GM18867 (cell line): ENCODE results near the gene FHOD1.

ENCODE experiments used
- ATAC-seq: cut with Tn5 transposase; IDR thresholded peaks from one replicate; pipeline ENCODE4 v1.9.1; 2021; ENCODE audit warnings: mild to moderate bottlenecking, moderate library complexity; ENCODE audit not compliant: unreplicated experiment

FHOD1 gene

DNA sequence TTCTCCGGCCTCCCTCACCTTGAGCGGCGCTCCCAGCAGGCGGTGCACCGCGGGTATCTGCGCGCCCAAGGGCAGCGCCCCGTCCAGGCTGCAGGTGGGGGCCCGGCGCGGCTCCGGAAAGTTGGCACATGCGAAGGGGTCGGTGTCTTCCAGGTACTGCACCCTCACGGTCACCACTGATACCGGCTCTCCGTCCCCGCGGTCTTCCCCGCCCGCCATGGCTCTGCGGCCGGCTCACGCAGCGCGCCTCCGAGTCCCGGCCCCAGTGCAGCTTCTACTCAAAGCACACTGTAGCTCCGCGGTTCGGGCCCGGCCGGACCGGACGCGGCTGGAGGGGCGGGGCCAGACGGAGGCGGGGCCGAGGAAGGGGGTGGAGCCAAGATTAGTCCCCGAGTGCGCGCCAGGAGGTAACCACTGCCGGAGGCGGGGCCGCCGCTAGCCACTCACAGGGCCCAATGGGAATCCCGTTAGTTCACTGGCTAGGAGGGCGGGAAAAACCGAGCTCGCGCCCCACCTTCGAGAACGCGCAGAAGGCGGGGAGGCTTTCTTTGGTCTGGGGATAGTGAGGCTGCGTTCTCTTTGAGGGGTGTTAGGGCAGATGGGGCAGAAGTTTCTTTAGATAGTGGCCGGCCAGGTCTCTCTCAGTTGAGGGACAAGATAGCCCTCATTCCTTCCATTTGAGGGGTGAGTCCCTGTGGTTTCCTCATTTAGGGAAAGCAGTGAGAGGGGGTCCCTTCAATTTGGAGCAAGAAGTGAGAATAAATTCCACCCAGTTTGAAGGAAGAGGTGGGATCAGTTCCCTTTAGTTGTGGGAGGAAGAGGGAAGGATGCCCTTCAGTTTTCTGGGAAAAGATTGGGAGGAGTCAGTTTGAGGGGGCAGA, at the start of gene FHOD1:
Gene FHOD1, minus strand, starts transcription at position 290 of the 881 bp plus-strand sequence. Its CDS starts 71 bp downstream, at position 219.
- ATAC-seq: peak; percentile 47

DNA sequence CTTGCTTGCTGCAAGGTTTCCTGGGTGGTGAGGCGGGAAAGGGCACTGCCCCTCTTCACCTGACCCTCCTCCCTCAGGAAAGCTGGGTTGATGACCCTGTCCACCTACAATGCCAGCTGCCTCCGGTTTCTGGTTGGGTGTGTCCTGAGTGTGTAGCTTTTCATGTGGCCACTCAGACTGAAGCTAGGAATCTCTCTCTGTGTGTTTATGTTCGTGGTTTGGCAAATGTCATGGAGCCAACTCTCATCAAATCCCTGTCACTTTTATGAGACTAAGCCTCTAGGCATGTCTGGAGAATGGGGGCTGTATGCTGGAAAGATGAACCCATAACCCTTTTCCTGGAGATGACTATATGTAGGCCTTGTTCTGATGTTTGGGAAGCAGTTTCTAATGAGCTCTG, 49.1 kb upstream of the FHOD1 start:
- ATAC-seq: no peak

DNA sequence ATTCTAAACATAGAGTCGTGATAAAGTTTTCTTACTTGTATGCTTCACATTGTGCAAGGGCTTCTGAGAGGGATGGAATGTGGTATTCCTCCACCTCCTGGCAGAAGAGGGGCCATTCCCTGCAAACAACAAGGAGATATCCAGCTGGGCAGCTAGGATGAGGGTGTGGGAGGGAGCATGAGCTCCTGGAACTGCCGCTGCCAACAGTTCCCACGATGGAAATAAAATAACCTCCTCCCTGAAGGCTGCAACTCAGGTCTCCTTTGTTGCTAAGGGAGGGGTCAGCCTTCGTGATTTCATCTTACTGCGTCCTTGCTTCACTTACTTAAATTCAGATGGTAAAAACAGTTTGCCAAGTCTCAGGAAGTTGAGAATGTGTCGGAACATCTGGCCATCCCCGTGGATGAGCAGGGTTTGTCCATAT, 47.7 kb upstream of the FHOD1 start:
- no peak for ATAC-seq

DNA sequence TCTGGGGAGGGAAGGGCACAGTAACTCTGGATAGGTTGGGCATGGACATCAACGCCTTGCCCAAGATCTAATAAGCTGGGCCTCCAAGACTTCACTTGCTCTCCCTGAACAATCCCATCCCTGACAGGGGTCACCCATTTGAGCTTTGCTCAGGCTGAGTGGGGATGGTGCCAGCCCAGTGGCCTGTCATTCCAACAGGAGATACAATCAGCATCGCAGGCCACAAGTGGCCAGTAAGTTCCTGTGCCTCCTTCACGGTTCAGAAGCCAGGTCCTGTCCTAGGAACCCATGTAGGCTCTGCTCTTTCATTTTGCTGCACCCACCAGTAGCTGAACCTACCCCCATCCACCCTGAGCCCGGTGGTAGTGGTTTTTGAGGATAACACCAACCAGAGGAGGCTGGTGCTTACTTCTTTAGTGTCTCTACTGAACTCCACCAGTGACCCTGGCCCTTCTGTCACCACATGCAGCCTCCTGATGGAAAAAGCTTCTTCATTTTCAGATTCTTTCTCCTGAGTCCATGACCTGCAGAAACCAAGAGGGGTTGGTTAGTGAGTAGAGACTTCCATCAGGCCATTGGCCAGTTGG, 47.0 kb upstream of the FHOD1 start:
- ATAC-seq: no peak

DNA sequence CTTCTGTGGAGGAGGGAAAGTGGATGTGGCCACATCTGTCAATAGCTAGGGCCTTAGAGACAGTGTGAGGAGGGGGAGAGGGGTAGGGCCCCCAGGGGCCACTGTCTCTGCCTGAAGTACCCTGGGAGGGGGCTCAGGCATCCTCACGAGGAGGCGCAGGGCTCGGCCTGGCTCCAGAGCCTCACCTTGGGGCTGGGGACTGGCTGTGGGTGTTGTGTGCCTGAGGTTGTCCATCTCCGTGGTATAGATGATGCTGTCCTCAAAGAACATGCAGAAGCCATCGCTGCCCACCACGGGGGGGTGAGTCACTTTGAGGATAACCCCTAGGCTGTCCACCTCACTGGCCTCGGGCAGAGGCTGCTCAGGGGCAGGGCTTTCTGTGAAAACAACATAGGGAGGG, 44.2 kb upstream of the FHOD1 start:
- no peak for ATAC-seq

DNA sequence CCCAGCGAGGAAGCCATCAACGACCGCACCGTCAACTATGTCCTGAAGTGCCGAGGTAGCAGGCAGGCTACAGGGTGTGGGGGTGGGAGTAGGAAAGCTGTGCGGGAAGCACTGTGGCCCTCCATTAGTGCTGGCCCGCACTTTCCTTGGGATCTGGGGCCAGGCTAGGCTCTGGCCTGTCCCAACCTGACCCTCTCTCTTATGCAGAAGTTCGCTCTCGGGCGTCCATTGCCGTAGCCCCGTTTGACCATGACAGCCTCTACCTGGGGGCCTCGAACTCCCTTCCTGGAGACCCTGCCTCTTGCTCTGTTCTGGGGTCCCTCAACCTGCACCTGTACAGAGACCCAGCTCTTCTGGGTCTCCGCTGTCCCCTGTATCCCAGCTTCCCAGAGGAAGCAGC, 40.7 kb upstream of the FHOD1 start:
- no peak for ATAC-seq

DNA sequence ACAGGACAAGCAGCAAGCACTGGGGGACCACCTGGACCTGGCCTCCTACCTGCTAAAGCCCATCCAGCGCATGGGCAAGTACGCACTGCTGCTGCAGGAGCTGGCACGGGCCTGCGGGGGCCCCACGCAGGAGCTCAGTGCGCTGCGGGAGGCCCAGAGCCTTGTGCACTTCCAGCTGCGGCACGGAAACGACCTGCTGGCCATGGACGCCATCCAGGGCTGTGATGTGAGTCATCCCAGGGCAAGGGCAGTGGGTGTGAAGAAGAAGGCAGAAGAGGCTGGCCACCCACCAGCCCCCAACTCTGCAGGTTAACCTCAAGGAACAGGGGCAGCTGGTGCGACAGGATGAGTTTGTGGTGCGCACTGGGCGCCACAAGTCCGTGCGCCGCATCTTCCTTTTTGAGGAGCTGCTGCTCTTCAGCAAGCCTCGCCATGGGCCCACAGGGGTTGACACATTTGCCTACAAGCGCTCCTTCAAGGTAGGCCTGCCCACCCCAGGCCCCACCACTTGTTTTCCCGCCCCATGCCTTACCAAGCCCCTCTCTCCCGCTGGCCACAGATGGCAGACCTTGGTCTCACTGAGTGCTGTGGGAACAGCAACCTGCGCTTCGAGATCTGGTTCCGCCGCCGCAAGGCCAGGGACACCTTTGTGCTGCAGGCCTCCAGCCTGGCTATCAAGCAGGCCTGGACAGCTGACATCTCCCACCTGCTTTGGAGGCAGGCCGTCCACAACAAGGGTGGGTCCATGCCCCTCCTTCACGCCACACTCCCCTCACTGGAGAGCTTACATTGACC, 39.4 kb upstream of the FHOD1 start:
- no peak for ATAC-seq

DNA sequence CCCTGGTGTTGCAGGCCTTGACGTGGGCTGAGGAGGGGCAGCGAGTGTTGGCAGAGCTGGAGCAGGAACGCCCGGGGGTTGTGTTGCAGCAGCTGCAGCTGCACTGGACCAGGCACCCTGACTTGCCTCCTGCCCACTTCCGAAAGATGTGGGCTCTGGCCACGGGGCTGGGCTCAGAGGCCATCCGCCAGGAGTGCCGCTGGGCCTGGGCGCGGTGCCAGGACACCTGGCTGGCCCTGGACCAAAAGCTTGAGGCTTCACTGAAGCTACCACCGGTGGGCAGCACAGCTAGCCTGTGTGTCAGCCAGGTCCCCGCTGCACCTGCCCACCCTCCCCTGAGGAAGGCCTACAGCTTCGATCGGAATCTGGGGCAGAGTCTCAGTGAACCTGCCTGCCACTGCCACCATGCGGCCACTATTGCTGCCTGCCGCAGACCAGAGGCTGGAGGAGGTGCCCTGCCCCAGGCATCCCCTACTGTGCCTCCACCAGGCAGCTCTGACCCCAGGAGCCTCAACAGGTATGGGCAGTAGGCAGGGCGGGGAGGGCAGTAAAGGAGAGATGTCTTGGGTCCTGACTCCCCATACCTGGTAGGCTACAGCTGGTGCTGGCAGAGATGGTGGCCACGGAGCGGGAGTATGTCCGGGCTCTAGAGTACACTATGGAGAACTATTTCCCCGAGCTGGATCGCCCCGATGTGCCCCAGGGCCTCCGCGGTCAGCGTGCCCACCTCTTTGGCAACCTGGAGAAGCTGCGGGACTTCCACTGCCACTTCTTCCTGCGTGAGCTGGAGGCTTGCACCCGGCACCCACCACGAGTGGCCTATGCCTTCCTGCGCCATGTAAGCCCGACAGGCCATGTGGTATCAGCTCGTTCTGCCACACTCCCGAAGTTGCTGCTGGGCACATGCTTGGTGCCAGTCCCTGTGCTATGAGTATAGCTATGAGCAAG, 37.7 kb upstream of the FHOD1 start:
- no peak for ATAC-seq

DNA sequence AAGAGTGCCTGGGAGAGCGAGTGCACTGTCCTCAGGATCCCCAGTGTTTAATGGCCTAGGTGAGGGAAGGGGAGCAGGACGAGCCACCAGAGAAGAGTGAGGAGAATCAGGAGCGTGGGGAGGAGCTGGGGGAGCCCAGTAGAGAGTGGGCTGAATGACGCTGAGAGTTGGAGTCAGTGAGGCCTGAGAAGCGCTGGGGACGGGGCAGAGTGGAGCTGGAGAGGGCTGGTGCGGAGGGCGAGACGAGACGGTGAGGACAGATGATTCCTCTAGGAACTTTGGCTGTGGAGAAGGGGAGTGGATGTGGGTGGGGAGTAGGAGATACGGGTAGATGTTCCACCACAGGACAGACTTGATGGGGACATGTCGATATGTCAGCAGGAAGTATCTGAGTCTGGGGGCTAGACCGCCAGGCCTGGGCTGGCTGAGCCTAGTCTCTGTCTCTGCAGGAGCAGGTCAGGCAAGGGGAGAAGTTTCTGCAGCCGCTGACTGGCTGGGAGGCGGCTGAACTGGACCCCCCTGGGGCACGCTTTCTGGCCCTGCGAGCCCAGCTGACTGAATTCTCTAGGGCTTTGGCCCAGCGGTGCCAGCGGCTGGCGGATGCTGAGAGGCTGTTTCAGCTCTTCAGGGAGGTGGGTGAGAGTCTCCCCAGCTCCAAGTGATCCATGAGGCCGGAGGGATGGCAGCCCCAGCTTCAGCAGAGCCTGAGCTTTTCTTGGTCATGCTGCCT, 36.7 kb upstream of the FHOD1 start:
- no peak for ATAC-seq

DNA sequence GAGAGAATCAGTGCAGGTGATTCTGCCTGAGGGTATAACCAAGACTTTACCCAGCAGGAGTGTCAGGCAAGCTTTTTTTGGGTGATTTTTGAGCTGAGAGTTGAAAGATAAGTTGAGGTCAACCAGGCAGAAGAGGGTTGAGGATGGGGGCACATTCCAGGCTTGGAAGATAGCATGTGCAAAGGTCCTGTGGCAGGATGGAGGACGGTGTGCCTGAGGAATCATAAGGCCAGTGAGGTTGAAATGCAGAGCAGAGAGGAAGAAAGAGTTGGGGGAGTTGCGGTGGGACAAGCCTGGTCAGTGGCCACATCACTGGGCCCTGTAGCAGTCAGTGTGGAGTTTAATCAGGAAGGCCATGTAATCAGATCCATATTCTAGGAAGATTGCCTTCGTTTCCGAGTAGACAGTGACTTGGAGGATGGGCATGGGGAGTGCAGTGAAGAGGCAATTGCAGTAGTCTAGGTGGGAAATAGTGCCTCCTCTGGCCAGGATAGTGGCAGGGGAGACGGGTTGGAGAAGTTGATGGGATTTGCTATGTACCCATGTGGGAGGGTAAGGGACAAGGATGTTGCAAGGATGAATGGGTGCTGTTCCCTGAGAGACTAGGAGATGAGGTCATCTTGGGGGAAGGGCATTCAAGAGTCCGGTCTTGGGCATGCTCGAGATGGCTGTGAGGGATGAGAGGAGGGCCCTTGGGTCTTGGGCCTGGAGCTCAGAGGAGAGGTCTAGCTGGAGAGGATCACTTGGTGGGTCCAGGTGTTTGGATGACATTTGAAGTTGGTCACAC, 36.0 kb upstream of the FHOD1 start:
- ATAC-seq: no peak

DNA sequence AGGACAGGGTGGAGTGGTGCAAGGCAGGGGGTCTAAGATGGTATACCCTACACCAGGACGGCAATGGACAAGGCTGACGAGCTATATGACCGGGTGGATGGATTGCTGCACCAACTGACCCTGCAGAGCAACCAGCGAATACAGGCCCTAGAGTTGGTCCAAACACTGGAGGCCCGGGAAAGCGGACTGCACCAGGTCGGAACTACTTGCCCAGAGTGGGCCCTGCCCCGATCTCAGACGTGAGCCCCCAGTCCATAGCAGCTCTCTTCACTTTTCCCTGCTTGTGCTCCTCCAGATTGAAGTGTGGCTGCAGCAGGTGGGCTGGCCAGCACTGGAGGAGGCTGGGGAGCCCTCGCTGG, 35.1 kb upstream of the FHOD1 start:
- no peak for ATAC-seq

DNA sequence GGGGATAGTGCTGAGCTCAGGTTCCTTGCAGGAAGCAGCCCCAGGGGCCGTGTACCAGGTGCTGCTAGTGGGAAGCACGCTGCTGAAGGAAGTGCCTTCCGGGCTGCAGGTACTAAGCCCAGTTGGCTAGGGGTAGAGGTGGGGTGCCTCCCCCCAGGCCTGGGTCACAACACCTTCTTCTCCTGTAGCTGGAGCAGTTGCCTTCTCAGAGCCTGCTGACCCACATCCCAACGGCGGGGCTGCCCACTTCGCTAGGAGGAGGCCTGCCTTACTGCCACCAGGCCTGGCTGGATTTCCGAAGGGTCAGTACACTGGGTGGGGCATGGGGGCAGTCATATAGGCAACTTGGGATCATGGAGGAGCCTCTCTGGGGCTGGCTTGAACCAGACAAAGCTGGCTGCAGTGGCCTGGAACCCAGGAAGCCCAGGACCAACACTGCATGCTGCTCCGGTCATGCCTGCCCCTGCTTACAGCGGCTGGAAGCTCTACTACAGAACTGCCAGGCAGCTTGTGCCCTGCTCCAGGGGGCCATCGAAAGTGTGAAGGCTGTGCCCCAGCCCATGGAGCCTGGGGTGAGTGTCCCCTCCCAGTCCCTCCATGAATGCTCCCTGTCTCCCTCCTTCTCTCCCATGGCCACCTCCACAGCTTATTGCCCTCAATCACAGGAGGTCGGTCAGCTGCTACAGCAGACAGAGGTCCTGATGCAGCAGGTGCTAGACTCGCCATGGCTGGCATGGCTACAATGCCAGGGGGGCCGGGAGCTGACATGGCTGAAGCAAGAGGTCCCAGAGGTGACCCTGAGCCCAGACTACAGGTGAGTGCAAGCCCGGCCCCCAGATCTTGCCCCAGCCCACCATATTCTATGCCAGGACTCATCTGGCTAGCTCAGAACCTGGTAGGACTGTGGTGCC, 34.5 kb upstream of the FHOD1 start:
- ATAC-seq: no peak

DNA sequence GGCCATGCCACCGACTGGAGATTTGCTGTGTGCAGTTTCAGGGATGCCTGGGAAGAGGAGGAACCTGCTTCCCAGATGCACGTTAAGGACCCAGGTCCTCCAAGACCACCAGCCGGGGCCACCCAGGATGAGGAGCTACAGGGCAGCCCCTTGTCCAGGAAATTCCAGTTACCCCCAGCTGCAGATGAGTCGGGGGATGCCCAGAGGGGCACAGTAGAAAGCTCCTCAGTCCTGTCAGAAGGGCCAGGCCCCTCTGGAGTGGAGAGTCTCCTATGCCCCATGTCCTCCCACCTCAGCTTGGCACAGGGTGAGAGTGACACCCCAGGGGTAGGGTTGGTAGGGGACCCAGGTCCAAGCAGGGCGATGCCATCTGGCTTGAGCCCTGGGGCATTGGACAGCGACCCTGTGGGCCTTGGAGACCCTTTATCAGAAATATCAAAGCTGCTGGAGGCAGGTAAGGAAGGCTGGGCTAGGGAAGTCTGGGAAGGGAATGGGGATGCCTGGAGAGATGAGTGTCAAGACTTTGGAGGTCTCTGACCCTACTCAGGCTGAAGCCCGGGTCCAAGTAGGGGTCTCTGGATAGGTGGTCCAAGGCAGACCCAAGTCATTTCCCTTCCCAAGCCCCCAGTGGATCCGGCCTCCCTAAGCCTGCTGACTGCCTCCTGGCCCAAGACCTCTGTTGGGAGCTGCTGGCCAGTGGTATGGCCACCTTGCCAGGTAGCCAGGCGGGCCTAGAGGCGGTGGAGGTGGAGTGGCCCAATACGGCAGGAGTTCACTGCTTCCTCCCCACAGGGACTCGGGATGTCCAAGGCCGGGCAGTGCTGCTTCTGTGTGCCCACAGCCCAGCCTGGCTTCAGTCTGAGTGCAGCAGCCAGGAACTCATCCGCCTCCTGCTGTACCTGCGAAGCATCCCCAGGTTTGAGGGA, 33.1 kb upstream of the FHOD1 start:
- ATAC-seq: no peak

DNA sequence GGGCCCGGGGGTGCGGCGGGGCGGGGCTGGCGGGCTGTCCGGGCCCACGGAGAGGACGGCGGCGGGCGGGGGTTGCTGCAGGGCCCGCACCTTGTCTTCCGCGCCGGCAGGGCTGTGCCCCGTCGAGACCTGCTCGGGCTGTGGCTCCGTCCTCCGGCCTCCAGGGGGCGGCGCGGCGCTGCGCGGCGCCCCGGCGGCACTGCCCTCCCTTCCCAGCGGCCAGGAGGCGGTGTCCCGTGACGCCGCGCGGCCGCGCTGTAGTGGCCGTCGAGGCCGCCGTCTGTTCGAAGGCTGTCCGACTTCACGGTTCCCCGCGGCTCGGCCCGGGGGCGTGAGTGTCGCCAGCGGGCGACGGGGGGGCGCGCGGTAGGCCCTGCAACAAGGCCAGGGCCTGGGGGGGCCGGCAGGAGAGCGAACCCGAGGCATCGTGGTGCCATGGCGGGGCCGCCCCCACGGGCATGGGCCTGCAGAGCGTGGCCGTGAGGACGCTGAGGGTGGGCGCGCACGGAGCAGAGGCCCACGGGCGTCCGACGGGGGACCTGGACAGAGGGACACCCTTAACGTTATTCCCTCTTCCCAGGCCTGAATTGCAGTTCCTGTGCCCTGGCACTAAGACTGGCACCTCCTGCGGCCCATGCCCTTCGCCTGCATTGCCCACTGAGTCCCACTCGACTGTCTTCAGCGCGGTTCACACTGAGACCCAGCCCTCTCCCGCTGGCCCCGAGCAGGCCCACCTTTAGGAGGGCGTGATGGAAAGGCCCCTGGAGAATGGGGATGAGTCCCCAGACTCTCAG, 32.2 kb upstream of the FHOD1 start, which contains the start of gene PLEKHG4:
Gene PLEKHG4, plus strand, starts transcription at position 237 of the 794 bp plus-strand sequence. Its CDS starts 513 bp downstream, at position 750.
- peak; percentile 72 for ATAC-seq

DNA sequence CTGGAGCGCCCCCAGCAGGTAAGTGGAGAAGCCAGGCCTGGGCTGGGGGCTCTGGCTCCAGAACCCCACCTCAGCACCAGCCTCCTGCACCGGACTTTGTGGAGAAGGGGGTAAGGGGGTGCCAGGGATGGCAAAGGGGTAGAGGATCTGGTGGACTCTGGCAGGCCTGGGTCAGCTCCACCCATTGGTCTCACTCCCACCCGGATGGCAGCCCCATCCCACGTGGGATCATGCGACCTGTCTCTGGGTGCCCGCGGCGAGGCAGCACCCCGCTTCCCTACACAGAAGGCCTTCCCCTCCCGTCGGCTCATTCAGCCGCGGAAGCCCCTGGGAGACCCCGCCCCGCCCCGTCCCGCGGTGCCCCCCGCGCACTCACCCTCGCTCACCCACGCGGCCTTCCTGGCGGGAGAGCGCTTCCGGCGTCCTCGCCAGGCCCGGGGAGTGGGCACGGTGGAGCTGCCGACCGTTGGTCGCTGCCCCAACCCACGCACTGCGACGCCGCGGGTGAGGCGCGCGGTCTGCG, 31.6 kb upstream of the FHOD1 start:
- ATAC-seq: peak; percentile 44
